Vagina (tissue), 2 donors: ENCODE results near the gene FAM9C.

Experiments used
- POLR2A ChIP-seq, 2 donors: fragments of 450-650 bp; IDR thresholded peaks; one replicate each; pipeline ENCODE4 v1.6.1; 2017; ENCODE audit warnings: antibody characterized with exemption in 2 of 2, mild to moderate bottlenecking in 2 of 2, moderate library complexity in 2 of 2
- POLR2AphosphoS5 ChIP-seq, 2 donors: sonication (generic); formaldehyde crosslinking; IDR thresholded peaks; one replicate each; pipeline ENCODE4 v1.9.0; 2017; ENCODE audit warnings: antibody characterized with exemption in 2 of 2, mild to moderate bottlenecking in 2 of 2, low read depth in 1 of 2; ENCODE audit not compliant: insufficient read depth in 1 of 2

- TF ChIP-seq POLR2AphosphoS5 (IDR thresholded peaks at IDR 0.05; ENCODE audit: insufficient read depth in 1 of 2, low read depth in 1 of 2) (no peak), POLR2A (IDR thresholded peaks at IDR 0.05) (no peak)
These were observed 22.0 kb upstream of the FAM9C start for GRCh38 chrX:13066391-13066790.
